GM10847 (cell line): ENCODE results near the gene COG5.

Experiments
- POLR2A ChIP-seq: IDR thresholded peaks from 2 replicates; pipeline ENCODE4 v1.6.1; 2011; ENCODE audit not compliant: insufficient read length; ENCODE audit errors: extremely low read depth

Gene COG5

DNA sequence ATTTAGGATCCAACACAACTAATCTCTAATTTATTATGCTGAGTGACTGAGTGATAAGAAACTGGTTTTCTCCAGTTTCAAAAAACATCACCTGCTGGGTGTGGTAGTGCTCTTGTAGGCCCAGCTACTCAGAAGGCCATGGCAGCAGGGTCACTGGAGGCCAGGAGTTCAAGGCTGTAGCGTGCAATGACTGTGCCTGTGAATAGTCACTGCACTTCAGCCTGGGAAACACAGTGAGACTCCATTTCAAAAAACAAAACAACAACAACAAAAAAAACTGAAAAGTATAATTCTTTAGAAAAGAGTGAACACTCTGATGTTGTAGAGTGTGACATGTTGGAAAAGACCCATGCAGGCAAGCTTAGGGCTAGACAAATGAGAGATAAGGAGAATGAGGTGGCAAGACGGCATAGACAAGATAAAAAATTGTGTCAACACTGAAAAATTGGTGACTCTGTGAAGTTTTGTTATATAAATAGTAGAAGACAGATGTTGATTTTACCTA lies 243.9 kb downstream of the COG5 start:
- TF ChIP-seq POLR2A: no peak

DNA sequence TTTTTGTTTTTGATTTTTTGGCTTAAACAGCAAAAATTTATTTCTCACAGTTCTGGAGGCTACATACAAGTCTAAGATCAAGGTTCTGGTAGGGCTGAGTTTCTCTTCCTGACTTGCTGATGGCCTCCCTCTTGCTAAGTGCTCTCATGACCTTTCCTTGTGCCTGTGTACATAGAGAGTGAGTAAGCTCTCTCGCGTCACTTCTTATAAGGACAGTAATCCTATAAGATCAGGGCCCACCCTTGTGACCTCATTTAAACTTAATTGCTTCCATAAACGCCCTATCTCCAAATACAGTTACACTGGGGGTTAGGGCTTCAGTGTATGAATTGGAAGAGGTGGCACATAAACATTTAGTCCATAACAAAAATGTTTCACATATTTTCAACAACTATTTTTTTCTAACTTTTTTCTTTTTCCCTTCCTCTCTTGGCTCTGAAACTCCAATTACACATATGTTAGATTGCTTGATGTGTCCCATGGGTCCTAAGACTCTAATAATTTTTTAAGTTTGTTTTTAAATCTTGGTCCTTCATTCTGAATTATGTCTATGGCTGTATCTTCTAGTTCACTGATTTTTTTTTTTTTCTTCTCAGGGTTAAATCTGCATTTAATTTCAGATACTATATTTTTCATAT lies 245.1 kb downstream of the COG5 start:
- no peak for TF ChIP-seq POLR2A

DNA sequence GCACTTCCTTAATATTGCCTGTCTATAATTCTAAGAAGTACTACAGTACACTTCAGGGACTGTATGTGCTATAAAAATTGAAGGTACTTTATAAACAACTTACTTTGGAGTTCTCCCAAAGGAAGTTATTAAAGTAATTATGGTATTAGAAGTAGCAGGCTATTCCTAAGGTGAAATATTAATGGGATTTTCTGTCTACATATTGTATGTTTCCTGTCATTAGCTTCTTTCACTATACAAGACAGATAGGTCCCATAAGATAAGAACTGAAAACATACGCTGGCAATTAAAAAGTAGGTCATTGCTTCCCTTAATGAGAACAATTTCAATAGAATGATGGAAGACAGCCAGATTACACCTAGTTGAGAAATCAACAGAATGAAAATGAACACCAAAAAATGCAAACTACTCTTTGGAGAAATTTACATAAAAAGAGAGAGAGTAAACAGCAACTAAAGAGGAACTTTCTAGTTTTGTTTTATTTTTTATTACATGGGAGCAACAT lies 248.0 kb downstream of the COG5 start:
- no peak for TF ChIP-seq POLR2A

- TF ChIP-seq POLR2A: no peak
Measured at GRCh38 chr7:107313355-107313754, 250.4 kb downstream of the COG5 start.

DNA sequence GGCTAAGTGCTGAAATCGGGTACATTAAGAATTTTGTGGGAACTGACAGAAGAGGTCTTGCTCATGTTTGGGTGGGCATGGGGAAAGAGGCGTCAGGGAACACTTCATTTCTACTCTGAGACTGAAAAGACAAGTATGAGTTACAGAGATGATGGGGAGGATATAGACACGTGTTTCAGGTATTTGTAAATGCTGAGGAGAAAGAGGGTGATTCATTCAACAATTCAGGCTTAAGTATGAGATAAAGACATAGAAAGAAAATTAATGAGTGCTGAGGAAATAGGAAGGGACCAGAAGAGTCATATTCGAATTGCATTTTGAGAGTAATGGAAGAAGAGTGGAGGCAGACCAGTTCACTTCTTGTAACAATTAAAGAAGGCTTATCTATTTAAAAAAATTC lies 251.3 kb downstream of the COG5 start:
- no peak for TF ChIP-seq POLR2A

GRCh38 chr7:107309296-107309695 lies 254.4 kb downstream of the COG5 start:
- TF ChIP-seq POLR2A: no peak

GRCh38 chr7:107304636-107305035 lies 259.1 kb downstream of the COG5 start:
- TF ChIP-seq POLR2A: no peak

GRCh38 chr7:107304063-107304462 lies 259.7 kb downstream of the COG5 start:
- TF ChIP-seq POLR2A: no peak

DNA sequence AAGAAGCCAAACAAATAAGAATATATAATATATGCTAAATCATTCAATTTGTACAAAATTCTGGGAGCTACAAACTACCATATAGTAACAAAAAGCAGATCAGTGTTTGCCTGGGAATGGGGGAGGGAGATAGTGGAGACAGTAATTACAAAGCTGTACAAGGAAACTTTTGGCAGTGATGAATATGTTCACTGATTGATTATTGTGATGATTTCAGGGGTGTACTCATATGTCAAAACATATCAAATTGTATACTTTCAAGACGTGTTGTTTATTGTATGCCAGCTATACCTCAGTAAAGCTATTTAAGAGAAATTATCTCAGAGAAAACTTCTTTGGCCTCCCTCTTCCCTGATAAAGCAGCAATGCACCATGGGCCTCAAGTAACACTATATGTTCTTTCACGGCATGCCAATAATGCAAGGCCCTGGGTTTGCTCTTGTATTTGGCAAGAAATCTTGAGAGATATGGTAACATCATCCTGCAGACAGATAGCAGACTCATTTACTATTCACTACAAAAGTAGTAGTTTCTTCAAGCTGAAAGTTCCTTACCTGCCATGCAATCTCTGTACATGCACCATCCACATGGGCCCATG lies 261.4 kb downstream of the COG5 start:
- TF ChIP-seq POLR2A: no peak

GRCh38 chr7:107294182-107294581 lies 269.5 kb downstream of the COG5 start:
- TF ChIP-seq POLR2A: no peak

DNA sequence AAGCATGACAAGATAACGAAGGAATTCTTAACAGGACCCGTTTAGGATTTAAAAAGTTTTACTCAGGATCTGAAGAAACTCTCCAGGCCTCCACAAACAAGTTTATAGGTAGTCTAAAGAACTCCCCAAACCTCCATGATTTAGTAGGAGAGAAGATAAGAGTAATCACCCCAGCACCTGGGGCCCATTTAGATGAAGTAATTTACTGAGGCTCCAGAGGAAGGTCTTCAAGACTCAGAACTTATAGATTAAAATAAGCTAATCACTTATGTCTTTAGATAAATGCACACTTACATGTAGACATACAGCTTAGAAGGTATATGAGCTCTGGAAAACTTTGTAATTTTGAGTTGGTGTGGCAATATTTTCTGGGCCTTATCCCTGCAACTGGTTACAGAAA lies 271.1 kb downstream of the COG5 start:
- TF ChIP-seq POLR2A: no peak

GRCh38 chr7:107291434-107291833 lies 272.3 kb downstream of the COG5 start:
- TF ChIP-seq POLR2A: no peak

DNA sequence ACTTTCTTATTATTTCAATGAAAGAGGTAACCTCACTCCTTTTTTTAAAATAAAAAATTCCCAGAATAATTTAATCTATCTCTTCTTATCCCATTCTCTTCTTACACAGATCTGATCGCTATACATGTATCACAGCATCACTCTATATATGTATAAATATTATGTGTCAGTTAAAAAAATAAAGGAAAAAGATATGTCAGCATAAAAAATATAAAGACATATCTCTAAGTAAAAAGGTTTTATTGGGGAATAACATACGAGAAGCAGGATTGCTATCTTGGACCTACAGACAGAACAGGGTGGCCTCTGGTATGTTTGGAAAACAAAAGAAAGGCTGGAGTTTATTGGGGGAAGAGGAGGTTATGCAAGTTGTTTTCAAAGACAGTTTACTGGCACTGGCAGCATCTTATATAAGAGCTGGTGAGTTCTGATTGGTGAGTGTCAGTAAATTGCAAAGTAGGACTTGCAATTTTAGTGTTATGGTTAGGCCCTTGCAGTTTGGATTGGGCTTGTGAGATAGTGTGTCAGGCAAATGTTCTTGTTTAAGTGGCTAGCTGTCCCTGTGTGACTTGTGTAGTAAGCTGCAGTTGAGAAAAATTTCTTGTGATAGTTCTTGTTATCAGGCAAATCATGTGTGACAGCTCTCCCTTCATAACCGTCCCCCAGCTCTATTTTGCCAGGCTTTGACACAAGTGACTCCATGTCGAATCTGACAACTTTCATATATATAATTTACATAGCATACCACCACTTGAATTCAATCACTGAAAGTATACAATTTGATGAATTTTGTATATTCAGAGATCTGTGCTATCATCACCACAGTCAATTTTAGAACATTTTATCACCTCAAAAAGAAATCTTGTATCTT lies 276.7 kb downstream of the COG5 start:
- TF ChIP-seq POLR2A: no peak

GRCh38 chr7:107284911-107285479 lies 278.7 kb downstream of the COG5 start:
- no peak for TF ChIP-seq POLR2A

DNA sequence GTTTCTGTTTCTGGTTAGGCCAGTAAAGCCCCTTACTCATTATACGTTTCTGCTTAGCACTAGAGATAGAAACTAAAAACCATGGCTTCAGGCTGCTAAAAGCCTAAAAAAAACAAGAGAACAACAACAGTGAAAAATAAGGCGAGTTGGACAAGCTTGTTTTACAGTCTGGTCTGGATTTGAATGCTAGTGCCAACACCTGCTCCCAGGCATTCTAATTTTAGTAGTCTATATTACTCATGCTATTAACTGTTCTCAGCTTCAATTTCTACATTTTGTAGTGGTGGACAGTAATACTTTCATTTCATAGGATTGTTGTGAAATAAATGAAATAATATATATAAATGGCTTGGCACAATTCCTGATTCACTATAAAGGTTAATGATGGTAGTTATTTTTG lies 286.4 kb downstream of the COG5 start:
- TF ChIP-seq POLR2A: no peak

DNA sequence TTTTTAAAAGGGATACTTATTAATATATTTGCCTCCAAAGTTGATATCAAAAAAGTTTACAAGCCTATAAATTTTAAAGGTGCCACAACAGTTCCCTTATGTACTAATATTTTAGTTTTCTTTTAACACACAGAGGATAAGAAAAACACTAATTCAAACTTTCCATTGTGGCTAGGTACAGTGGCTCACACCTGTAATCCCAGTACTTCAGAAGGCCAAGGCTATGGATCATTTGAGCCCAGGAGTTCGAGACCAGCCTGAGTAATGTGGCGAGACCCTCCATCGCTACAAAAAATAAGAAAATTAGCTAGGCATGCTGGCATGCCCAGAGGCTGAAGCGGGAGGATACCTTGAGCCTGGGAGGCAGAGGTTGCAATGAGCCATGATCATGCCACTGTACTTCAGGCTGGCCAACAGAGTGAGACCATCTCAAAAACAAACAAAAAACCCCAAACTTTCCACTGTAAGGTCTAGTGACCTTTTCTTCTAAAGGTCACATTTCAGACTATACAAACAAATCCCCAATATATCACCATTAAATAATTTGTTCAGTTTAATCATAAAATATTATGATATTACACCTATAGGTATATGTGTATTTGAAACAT lies 287.4 kb downstream of the COG5 start:
- no peak for TF ChIP-seq POLR2A

DNA sequence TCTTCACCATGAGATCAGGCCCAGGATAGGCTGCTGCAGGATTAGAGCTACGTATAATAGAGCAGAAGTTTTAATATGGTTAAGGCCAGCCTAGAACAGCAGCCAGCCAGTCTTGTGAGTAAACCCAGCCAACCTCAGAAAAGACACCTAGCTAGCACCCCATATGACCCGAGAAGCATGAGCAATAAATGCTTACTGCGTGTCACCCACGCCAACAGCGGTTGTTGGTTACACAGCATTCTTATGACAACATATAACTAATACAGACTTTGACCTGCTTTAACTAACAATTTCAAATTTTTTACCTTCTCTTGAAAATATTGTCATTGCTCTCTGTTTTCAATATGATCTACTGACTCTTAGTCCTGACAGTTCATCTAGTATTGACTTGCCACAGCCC lies 289.2 kb downstream of the COG5 start:
- no peak for TF ChIP-seq POLR2A
